Liver (tissue), 9 donors: ENCODE results near the gene PCSK6. TPM values are rescaled to one million over a fixed set of nuclear protein-coding genes. Genes with fewer than 3 reads are reported as not detected.

Experiments
- DNase-seq: peaks from one replicate; pipeline ENCODE4 v3.0.0-alpha.2; 2017; ENCODE audit warnings: low spot score
- H3K27ac ChIP-seq, 2 donors: one replicate each; pipeline ENCODE4 v1.7.0; 2013; ENCODE audit warnings: inconsistent platforms in 2 of 2, low read length in 2 of 2, control low read depth in 1 of 2, low read depth in 1 of 2, mild to moderate bottlenecking in 1 of 2
- H3K27me3 ChIP-seq, 4 donors: one replicate each; pipeline versions ENCODE4 v1.6.1 to v1.7.0; 2013; ENCODE audit warnings: low read length in 3 of 4, inconsistent platforms in 1 of 4, mild to moderate bottlenecking in 1 of 4, moderate library complexity in 1 of 4; ENCODE audit not compliant: control insufficient read depth in 4 of 4, insufficient read depth in 4 of 4
- H3K36me3 ChIP-seq, 4 donors: one replicate each; pipeline versions ENCODE4 v1.6.1 to v1.7.0; 2013; ENCODE audit warnings: low read length in 3 of 4, mild to moderate bottlenecking in 3 of 4, low read depth in 1 of 4, moderate library complexity in 1 of 4; ENCODE audit not compliant: control insufficient read depth in 4 of 4, insufficient read depth in 3 of 4
- H3K4me1 ChIP-seq, 4 donors: one replicate each; pipeline versions ENCODE4 v1.6.1 to v1.7.0; 2013; ENCODE audit warnings: low read length in 3 of 4, mild to moderate bottlenecking in 3 of 4, moderate library complexity in 1 of 4; ENCODE audit not compliant: control insufficient read depth in 4 of 4, insufficient read depth in 4 of 4
- H3K4me3 ChIP-seq, 3 donors: one replicate each; pipeline versions ENCODE4 v1.6.1 to v1.7.0; 2013; ENCODE audit warnings: low read length in 3 of 3, control low read depth in 1 of 3, low read depth in 1 of 3, mild to moderate bottlenecking in 1 of 3
- H3K9ac ChIP-seq, 2 donors: one replicate each; pipeline ENCODE4 v1.7.0; 2013; ENCODE audit warnings: low read length in 2 of 2, mild to moderate bottlenecking in 2 of 2, moderate library complexity in 2 of 2, control low read depth in 1 of 2, low read depth in 1 of 2
- H3K9me3 ChIP-seq, 4 donors: one replicate each; pipeline versions ENCODE4 v1.6.1 to v1.7.0; 2013; ENCODE audit warnings: low read length in 3 of 4; ENCODE audit not compliant: control insufficient read depth in 4 of 4
- ATF3 ChIP-seq: IDR thresholded peaks from 2 replicates; pipeline ENCODE4 v1.6.1; 2016; ENCODE audit warnings: antibody characterized with exemption
- EGR1 ChIP-seq, 2 donors: IDR thresholded peaks; 2 replicates each; pipeline ENCODE4 v1.6.1; 2016 to 2018; ENCODE audit warnings: antibody characterized with exemption in 2 of 2, low read depth in 2 of 2
- GABPA ChIP-seq, 2 donors: IDR thresholded peaks in 1 of 2; conservative IDR thresholded peaks in 1 of 2; 2 replicates each; pipeline ENCODE4 v1.6.1; 2016; ENCODE audit warnings: antibody characterized with exemption in 2 of 2, mild to moderate bottlenecking in 1 of 2, moderate library complexity in 1 of 2
- HNF4A ChIP-seq, 2 donors: conservative IDR thresholded peaks; 2 replicates each; pipeline ENCODE4 v1.6.1; 2016; ENCODE audit warnings: antibody characterized with exemption in 2 of 2, mild to moderate bottlenecking in 2 of 2
- NR2F2 ChIP-seq: IDR thresholded peaks from 2 replicates; pipeline ENCODE4 v1.6.1; 2016; ENCODE audit warnings: antibody characterized with exemption
- REST ChIP-seq: IDR thresholded peaks from 2 replicates; pipeline ENCODE4 v1.6.1; 2016; ENCODE audit warnings: antibody characterized with exemption, mild to moderate bottlenecking
- RXRA ChIP-seq, 2 donors: IDR thresholded peaks; 2 replicates each; pipeline ENCODE4 v1.6.1; 2017 to 2018; ENCODE audit warnings: antibody characterized with exemption in 2 of 2, mild to moderate bottlenecking in 1 of 2
- TAF1 ChIP-seq: conservative IDR thresholded peaks from 2 replicates; pipeline ENCODE4 v1.6.1; 2016; ENCODE audit warnings: antibody characterized with exemption, mild to moderate bottlenecking
- ZBTB33 ChIP-seq: IDR thresholded peaks from 2 replicates; pipeline ENCODE4 v1.6.1; 2016; ENCODE audit warnings: antibody characterized with exemption
- WGBS: extraction: QIAGEN DNeasy Blood & Tissue Kit; methylation state at CpG from one replicate; pipeline ENCODE4 v1.1.7; 2013; 5-methylcytosine and 5-hydroxymethylcytosine counted together
- polyA plus RNA-seq, 2 donors: library from polyadenylated mRNA; stranded (reverse) in 1 of 2; unstranded in 1 of 2; fragments of 200-250 nt in 1 of 2; fragments of >200 nt in 1 of 2; fragmentation: Nextera tagmentation in 1 of 2; extraction: Ambion mirVana in 1 of 2; gene quantifications; one replicate each; pipeline versions ENCODE4 v1.2.1 to v1.2.3, GENCODE V29; 2013 to 2015
- total RNA-seq, 2 donors: library from RNA; depleted of rRNA; stranded (reverse); fragments of >200 nt; gene quantifications; one replicate each; pipeline ENCODE4 v1.2.3, GENCODE V29; 2014
- donor health status: healthy.
- donor health status: healthy.
- donor health status: healthy.
- donor health status: healthy.
- donor health status: healthy.

Gene PCSK6
- total and polyA plus RNA-seq, 4 donors: 94.8 to 398 (median 168) TPM

- TF ChIP-seq REST (no peak), RXRA (IDR thresholded peaks at IDR 0.05) (no peak), EGR1 (IDR thresholded peaks at IDR 0.05; ENCODE audit: low read depth in 2 of 2) (no peak)
Measured at GRCh38 chr15:101479342-101479845, 10.1 kb downstream of the PCSK6 start (continued).

- peaks cover 0 to 31% (median 11%) of the 10 kb centered on the region in 4 donors for H3K4me1 ChIP-seq
Measured at GRCh38 chr15:101478701-101479341, 10.7 kb downstream of the PCSK6 start.

GRCh38 chr15:101477851-101478362, 11.6 kb downstream of the PCSK6 start:
- H3K9ac ChIP-seq: no peak overlapping the region
- H3K27ac ChIP-seq: no peak overlapping the region
- TF ChIP-seq ATF3 (no peak), NR2F2 (no peak), HNF4A (conservative IDR thresholded peaks at IDR 0.05) (peak in 1 of 2 donors; percentile 32)
- WGBS: 83% methylated on average over 5 of the region's 5 CpGs
- no peak overlapping the region for H3K4me3 ChIP-seq
- peaks cover 0 to 22% (median 6%) of the 10 kb centered on the region in 4 donors for H3K4me1 ChIP-seq
- H3K36me3 ChIP-seq: peaks cover 0 to 12% (median 6%) of the 10 kb centered on the region in 4 donors
- no peaks in the 10 kb centered on the region for H3K9me3 ChIP-seq
- no peak for DNase-seq
- H3K27me3 ChIP-seq: no peaks in the 10 kb centered on the region

More at GRCh38 chr15:101478701-101479341, 10.7 kb downstream of the PCSK6 start:
- Histone ChIP-seq H3K27ac (peak overlapping the region in 1 of 2 donors; percentile 23), H3K9ac (no peak overlapping the region), H3K27me3 (no peaks in the 10 kb centered on the region), H3K9me3 (no peaks in the 10 kb centered on the region), H3K4me3 (no peak overlapping the region), H3K36me3 (peaks cover 0 to 12% (median 6%) of the 10 kb centered on the region in 4 donors)
- TF ChIP-seq ATF3 (no peak), ZBTB33 (no peak), TAF1 (no peak), GABPA (IDR thresholded peaks at IDR 0.05 in 1 of 2, conservative IDR thresholded peaks at IDR 0.05 in 1 of 2) (no peak), RXRA (IDR thresholded peaks at IDR 0.05) (no peak)
- 90% methylated on average over 14 of the region's 14 CpGs for WGBS
- DNase-seq: no peak
